IPS-15b (cell line): ENCODE results near the gene RNU4-1.
"Not testable (repeated sequence)": the region's sequence is repeated elsewhere in the genome, so short reads cannot be mapped to it uniquely, and the experiment has no call there.

ENCODE experiments used
- H3K27me3 ChIP-seq: one replicate; pipeline ENCODE4 v1.6.1; 2013; ENCODE audit warnings: low read length; ENCODE audit not compliant: control insufficient read depth, insufficient read depth
- H3K36me3 ChIP-seq: one replicate; pipeline ENCODE4 v1.6.1; 2013; ENCODE audit warnings: low read length; ENCODE audit not compliant: control insufficient read depth, insufficient read depth
- H3K4me1 ChIP-seq: one replicate; pipeline ENCODE4 v1.6.1; 2013; ENCODE audit warnings: mild to moderate bottlenecking, low read length; ENCODE audit not compliant: control insufficient read depth, insufficient read depth
- H3K4me3 ChIP-seq: one replicate; pipeline ENCODE4 v1.5.1; 2013; ENCODE audit warnings: low read depth, low read length
- H3K9ac ChIP-seq: one replicate; pipeline ENCODE4 v1.6.1; 2013; ENCODE audit warnings: low read depth, mild to moderate bottlenecking, low read length
- H3K9me3 ChIP-seq: one replicate; pipeline ENCODE4 v1.6.1; 2013; ENCODE audit warnings: mild to moderate bottlenecking, low read length; ENCODE audit not compliant: control insufficient read depth, insufficient read depth

Gene RNU4-1

DNA sequence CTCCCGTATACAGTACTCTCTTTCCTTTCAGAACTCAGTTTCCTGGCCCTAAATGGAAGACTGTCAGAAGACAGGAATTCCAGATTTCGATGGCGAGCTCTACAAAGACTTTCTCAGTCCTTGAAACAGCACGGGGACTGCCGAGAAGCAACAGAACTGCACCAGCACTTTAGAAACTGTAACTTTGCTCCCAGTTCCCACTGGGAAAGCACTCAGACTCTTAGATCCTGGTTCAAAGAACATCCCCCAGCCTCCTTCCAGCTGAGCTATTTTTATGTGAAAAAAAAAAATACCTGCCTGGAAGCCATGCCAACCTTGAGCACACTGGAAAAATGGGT, 29.3 kb downstream of the RNU4-1 start:
- Histone ChIP-seq H3K27me3 (no peaks in the 10 kb centered on the region), H3K9ac (peak overlapping the region; percentile 60), H3K36me3 (peaks cover 2% of the 10 kb centered on the region), H3K9me3 (no peaks in the 10 kb centered on the region), H3K4me3 (peak overlapping the region; percentile 78), H3K4me1 (peaks cover 18% of the 10 kb centered on the region)

DNA sequence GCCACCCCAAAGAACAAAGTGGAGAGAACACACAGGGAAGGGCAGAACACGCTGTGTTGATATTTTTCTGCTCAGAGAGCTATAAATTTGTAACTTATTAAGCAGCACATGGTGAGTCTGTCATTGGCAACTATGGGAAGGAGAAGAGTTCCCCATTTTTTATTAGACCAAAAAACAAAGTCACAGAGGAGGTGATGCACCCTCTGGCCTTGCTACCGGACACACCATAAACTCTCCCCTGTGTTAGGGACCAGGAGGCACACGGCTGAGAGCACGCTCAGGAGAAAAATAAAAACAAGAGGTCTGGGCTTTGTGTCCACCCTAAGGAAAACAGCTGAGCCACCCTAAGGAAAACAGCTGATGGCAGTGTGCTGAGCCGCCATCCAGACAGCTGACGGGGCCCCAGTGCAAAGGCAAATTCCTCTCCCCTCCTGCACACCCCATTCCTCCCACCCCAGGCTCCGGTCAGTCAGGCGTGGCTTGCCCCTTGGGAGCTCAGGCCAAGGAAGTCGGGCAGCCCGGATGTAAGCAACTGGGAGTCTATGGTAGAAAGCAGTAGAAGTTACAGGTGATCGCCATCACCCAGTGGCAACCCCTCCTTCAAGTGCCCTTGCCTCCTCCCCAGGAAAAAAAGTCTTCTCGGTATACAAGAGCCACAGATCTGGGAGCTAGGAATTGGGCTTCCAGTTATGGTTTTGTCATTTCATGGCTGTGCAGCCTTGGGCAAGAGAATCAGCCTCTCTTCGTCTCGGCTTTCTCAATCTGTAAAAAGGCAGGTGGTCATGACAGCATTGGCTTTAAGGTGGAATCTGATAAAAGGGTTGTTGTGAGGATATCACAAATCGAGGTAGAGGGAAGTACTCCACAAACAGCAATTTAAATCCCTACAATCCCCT, 29.9 kb downstream of the RNU4-1 start:
- Histone ChIP-seq H3K9me3 (no peaks in the 10 kb centered on the region), H3K4me3 (peak overlapping the region; percentile 78), H3K4me1 (peaks cover 18% of the 10 kb centered on the region), H3K9ac (peak overlapping the region; percentile 60), H3K27me3 (no peaks in the 10 kb centered on the region), H3K36me3 (peaks cover 2% of the 10 kb centered on the region)

DNA sequence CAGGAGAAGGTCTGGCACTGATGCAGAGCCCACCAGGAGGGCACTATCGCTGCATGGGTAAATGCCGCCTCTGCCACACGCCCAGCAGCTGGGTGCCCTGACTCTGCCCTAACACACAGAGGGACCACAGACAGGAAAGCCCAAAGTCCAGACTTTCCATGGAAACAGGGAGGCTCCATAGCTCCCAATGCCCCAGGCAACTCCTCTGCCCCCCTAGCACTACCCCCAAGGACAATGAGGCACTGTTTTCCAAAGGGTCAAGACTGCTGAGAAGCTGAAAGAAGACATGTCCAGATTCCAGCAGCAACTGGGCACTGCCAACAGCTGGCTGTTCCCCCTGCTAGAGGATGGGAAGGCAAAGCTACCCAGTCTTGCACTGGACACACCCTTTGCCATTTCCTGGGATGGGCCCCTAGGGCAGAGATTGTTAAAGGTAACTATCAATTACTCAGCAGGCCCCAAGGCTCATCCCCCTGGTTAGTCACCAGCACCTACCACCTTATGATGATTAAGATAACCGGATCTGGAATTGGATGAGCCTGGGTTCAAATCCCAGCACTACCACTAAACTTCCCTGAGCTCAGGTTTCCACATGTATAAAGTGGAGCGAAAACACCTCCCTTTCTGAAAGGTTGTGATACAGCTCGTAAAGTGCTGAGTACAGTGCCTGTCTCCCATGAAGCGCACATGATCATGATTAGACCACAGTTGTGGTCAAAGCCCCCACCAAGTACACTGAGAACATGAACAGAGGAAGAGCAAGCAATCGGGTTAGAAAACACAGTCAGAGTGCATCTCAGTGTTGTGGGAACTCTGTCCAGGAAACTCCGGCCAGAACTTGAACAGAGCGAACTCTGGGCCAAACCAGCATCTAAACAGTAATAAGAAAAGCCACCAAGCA, 30.8 kb downstream of the RNU4-1 start:
- no peak overlapping the region for H3K4me3 ChIP-seq

DNA sequence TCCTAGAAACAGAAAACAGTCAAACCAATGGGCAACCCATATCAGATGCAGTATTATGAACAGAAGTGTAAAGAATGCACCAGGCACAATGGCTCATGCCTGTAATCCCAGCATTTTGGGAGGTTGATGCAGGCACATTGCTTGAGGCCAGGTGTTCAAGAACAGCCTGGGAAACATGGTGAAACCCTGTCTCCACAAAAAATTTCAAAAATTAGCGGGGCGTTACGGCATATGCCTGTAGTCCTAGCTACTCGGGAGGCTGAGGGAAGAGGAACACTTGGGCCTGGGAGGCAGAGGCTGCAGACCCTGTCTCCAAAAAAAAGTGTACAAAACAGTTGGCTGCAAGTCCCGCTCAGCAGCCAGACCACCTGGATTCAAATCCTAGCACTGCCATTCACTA, 32.4 kb downstream of the RNU4-1 start:
- Histone ChIP-seq H3K4me1 (peaks cover 24% of the 10 kb centered on the region), H3K36me3 (peaks cover 2% of the 10 kb centered on the region)

More for the DNA sequence above, 30.8 kb downstream of the RNU4-1 start:
- Histone ChIP-seq H3K9ac (peak overlapping the region; percentile 12), H3K4me1 (peaks cover 21% of the 10 kb centered on the region), H3K36me3 (peaks cover 2% of the 10 kb centered on the region), H3K27me3 (no peaks in the 10 kb centered on the region), H3K9me3 (no peaks in the 10 kb centered on the region)

DNA sequence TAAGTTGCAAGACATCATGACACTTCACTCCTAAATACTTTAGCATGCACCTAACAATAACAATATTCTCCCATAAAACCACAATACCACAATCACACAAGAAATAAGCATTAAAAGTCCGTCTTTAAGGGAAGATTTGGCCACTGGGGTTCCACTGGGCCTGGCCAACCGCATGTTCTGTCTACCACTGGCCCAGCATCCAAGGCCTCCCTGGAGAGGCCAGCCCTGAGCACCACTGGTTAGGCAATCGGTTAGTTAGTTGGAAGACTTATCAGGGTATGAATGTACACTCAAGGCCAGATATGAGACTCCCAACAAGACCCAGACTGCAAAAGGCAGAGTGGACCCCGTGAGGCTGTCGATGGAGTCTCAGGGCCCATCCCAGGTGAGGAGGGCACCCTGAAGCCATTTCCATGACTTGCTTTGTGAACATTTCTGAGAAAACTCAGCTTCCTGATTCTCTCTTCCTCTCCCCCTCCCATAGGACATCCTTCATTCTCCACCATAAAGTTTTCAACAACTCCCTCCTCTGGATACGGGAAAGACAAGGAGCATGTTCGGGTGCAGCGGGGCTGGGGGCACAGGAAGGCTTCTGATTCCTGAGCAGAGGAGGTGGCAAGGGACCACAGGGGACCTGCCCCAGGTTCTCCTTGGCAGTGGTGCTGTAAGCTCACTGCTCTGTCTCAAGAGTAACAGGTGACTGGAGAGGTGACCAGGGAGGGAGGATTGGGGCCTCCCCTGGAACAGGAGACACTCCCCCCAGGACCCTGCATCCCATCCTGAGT, 33.4 kb downstream of the RNU4-1 start:
- Histone ChIP-seq H3K9me3 (no peaks in the 10 kb centered on the region), H3K4me3 (no peak overlapping the region), H3K27me3 (no peaks in the 10 kb centered on the region), H3K4me1 (peaks cover 24% of the 10 kb centered on the region), H3K36me3 (peaks cover 2% of the 10 kb centered on the region), H3K9ac (peak overlapping the region; percentile 56)

More for the DNA sequence above, 32.4 kb downstream of the RNU4-1 start:
- Histone ChIP-seq H3K9ac (no peak overlapping the region), H3K27me3 (no peaks in the 10 kb centered on the region), H3K9me3 (no peaks in the 10 kb centered on the region), H3K4me3 (no peak overlapping the region)

DNA sequence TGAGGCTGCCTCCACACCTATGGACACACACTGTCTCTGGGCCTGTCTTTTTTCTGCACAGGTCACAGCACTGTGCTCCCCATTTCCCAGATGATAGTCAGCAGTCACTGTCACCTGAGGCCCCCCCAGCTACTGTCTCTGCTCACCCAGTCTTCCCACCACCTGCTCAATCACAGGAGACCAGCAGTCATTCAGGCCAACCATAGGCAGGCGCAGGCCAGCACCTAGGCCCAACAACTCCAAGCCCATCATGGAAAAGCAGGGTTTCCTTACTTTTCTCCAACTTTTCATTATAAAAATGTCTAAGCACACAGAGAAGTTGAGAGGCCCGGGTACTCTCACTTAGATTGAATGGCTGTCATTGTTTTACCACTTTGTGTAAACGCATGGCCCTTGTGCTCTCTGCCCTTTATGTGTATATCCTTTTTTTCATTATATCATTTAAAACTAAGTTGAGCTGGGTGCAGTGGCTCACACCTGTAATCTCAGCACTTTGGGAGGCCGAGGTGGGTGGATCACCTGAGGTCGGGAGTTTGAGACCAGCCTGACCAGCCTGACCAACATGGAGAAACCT, 34.6 kb downstream of the RNU4-1 start:
- Histone ChIP-seq H3K36me3 (peaks cover 2% of the 10 kb centered on the region), H3K27me3 (no peaks in the 10 kb centered on the region), H3K4me1 (peaks cover 16% of the 10 kb centered on the region), H3K9ac (no peak overlapping the region), H3K4me3 (no peak overlapping the region), H3K9me3 (no peaks in the 10 kb centered on the region)

DNA sequence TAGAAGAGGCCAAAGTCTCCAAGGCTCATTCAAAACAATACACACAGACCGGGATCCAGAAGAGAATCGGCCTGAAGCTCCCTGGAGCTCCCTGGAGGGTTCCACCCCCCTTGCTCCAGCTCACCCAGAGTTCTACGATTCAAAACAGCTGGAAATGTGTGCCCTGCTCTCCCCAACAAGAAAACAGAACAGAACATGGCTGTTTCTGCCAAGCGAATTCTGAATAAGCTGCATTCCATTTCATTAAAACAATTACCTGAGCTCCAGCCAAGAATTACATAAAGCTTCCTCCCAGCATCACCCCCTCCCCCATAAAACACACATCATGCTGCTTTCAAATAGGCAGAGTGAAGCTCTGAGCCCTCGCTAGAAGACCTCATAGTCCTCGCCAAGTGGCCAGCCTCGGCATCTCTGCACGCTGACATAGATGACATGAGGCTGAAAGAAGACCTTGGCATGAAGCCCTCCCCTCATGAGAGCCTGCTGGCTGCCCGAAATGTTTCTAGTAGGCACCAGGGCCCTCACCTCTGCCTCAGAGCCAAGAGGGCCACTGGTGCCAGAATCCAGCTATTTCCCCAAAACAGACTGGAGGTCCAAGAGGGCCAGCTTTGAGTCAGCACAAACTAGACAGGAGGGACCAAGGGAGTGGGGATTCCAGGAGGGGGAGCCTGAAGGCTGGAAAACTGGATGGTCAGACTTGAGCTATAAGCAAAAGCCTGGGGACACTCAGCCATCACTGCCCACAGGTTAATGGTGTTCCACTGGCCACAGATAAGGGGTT, 35.8 kb downstream of the RNU4-1 start:
- Histone ChIP-seq H3K9ac (peak overlapping the region; percentile 60), H3K4me3 (peak overlapping the region; percentile 4), H3K9me3 (no peaks in the 10 kb centered on the region), H3K4me1 (peaks cover 11% of the 10 kb centered on the region), H3K36me3 (peaks cover 2% of the 10 kb centered on the region), H3K27me3 (no peaks in the 10 kb centered on the region)

DNA sequence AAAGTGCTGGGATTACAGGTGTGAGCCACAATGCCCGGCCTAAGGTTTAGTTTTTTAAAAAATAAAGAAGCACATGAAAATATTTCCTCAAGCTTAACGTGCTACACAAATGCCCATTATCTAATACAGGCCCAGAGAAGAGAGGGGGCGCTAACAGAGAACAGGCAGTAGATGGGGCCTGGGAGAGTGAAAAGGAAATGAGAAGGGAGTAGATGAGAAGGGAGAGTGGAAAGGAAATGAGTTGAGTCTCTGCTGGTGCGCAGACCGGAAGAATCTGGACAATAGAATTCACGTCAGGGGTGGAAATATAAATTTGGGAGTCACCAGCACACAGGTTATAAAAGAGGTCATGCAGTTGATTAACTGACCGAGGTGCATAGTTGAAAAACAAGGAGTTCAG, 38.2 kb downstream of the RNU4-1 start:
- H3K4me1 ChIP-seq: peaks cover 9% of the 10 kb centered on the region
- no peaks in the 10 kb centered on the region for H3K36me3 ChIP-seq
- H3K9ac ChIP-seq: no peak overlapping the region
- no peak overlapping the region for H3K4me3 ChIP-seq
- no peaks in the 10 kb centered on the region for H3K27me3 ChIP-seq
- no peaks in the 10 kb centered on the region for H3K9me3 ChIP-seq

DNA sequence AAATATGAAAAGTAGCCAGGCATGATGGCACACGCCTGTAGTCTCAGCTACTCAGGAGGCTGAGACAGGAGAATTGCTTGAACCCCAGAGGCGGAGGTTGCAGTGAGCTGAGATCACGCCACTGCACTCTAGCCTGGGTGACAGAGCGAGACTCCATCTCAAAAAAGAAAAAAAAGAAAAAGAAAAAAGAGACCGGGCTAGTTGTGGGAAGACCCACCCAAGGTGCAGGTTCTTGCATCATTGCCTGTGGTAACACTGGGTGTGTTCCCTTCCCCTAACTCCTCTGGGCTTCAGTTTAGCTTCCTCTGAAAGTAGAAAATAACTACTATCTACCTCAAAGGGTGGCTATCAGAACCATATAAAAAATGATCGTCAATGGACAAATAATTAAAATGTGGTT, 39.7 kb downstream of the RNU4-1 start:
- not testable (repeated sequence) for H3K27me3 ChIP-seq, H3K4me1 ChIP-seq, H3K36me3 ChIP-seq, H3K9me3 ChIP-seq, H3K9ac ChIP-seq, H3K4me3 ChIP-seq

DNA sequence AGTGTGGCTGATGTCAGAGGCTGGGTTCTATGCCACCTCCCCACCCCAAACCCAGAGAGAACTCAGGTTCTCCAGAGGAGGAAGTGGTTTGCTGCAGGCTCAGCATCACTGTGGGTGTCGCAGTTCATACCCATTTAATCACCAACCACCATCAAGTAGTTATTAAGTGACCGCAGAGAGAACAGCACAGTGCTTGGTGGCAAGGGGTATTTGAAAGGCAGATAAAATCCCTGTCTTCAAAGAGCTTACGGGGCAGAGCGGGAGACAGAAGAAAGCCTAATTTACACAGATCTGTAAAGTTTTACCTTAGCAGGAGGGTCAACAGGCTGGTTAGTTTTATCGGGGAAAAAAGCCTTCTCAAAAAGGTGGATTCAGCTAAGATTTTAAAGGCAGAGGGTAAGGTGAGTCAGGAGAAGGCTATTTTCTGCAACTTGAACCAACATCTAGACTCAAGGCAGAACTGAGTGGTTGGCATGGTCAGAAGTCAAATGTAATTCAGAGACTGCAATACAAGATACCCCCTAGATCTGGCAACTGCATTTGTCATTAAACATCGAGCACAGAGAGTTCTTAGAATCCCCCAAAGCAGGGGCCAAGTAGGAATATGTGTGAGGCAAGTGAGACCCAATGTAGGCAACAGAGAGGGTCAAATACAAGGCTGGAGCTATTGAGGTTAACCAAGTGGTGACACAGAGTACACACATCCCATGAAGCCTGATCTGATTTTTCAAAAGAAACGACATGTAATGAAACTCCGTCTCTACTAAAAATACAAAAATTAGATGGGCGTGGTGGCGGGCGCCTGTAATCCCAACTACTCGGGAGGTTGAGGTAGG, 40.7 kb downstream of the RNU4-1 start:
- no peaks in the 10 kb centered on the region for H3K36me3 ChIP-seq
- peaks cover 12% of the 10 kb centered on the region for H3K4me1 ChIP-seq
- H3K27me3 ChIP-seq: no peaks in the 10 kb centered on the region
- no peak overlapping the region for H3K9ac ChIP-seq
- H3K4me3 ChIP-seq: no peak overlapping the region
- H3K9me3 ChIP-seq: no peaks in the 10 kb centered on the region
